H7 (cell line): ENCODE results near the gene CRYBA4. TPM values are rescaled to one million over a fixed set of nuclear protein-coding genes. Genes with fewer than 3 reads are reported as not detected.

Source experiments
- DNase-seq: peaks from one replicate; pipeline ENCODE4 v3.0.0; 2012
- H3K27me3 ChIP-seq: 2 replicates; pipeline ENCODE4 v1.6.0; 2011; ENCODE audit warnings: mild to moderate bottlenecking, low read length; ENCODE audit not compliant: control insufficient read depth, insufficient read depth
- H3K36me3 ChIP-seq: replicated peaks from 2 replicates; pipeline ENCODE4 v1.5.1; 2011; ENCODE audit warnings: low read length; ENCODE audit not compliant: control insufficient read depth, insufficient read depth
- H3K4me3 ChIP-seq: 2 replicates; pipeline ENCODE4 v1.5.1; 2011; ENCODE audit warnings: low read depth, mild to moderate bottlenecking, control low read depth, low read length, moderate library complexity; ENCODE audit not compliant: insufficient read depth
- total RNA-seq: library from RNA; depleted of rRNA; stranded (reverse); fragments of >200 nt; shearing (Covaris generic); gene quantifications from 2 replicates; pipeline ENCODE4 v1.2.3, GENCODE V29; 2014; rRNA removed

Gene CRYBA4
- total RNA-seq = 0.22 TPM in 1 of 2 replicates, not detected in the other

GRCh38 chr22:26621663-26622062, at the start of gene CRYBA4:
Gene CRYBA4, plus strand, starts transcription at chr22:26621963. Its CDS starts 634 bp downstream, at chr22:26622597.
- Histone ChIP-seq H3K4me3 (no peak within 1 kb of the TSS), H3K27me3 (no peaks in the 10 kb centered on the region; the same call in 1 of the 2 replicates), H3K36me3 (no peaks in the 10 kb centered on the region)
- peak; percentile 53 for DNase-seq

DNA sequence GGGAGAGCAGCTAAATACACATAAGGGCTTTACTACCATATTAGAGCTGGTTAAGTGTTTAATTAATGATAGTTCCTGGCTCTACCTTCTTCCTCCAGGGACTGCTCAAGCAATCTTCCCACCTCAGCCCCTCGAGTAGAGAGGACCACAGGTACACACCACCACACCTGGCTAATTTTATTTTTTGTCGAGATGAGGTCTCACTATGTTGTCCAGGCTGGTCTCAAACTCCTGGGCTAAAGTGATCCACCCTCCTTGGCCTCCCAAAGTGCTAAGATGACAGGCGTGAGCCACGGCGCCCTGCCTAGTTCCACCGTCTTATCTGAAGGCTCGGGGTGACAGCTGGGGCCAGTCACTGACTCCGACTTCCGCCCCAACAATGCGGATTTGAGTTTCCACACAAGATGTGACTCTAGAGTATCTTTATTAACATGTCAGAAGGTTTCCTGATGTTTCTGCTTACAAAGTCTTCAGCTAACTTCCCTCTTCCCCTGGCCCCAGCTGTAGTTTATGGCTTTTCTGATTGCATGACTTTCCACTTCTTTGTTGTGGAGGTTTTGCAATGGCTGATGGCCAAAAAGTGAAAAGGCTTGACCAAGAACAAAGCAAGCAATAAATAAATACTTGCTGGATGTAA, 48.6 kb upstream of the CRYBA4 start:
- Histone ChIP-seq H3K4me3 (no peak overlapping the region), H3K36me3 (no peaks in the 10 kb centered on the region), H3K27me3 (no peaks in the 10 kb centered on the region)
- DNase-seq = no peak

DNA sequence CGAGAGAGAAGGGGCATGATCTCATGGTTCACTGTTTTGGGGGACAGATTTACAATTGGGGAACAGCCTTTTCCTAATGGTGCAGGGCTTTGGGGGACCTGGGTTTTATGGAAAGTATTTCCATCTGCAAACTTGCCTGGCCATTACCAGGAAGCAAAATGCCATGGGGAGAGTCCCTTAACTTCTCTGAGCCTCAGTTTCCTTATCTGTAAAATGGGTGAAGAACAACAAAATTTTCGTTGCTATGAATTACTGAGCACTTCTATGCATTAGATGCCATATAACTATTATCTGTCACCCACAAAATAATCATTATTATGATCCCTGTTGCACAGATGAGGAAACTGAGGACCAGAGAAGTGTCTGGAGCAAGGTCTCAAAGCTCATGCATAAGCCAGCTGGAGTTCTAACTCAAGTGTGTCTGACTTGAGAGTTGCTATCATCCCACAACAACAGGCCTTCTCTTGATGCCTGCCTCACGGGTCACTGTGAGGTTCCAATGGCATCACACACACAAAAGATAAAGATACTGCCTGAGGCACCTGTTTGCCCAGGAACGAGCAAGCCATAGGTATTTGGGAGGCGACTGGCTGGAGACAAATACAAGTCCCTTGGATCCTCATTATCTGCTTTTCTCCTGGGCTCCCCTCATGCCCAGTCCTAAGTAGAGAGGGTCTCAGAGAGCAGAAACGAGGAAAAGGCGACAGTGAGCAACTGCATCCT, 47.6 kb upstream of the CRYBA4 start:
- H3K4me3 ChIP-seq = no peak overlapping the region
- no peaks in the 10 kb centered on the region for H3K27me3 ChIP-seq
- no peaks in the 10 kb centered on the region; the same call in 1 of the 2 replicates for H3K36me3 ChIP-seq
- no peak for DNase-seq

DNA sequence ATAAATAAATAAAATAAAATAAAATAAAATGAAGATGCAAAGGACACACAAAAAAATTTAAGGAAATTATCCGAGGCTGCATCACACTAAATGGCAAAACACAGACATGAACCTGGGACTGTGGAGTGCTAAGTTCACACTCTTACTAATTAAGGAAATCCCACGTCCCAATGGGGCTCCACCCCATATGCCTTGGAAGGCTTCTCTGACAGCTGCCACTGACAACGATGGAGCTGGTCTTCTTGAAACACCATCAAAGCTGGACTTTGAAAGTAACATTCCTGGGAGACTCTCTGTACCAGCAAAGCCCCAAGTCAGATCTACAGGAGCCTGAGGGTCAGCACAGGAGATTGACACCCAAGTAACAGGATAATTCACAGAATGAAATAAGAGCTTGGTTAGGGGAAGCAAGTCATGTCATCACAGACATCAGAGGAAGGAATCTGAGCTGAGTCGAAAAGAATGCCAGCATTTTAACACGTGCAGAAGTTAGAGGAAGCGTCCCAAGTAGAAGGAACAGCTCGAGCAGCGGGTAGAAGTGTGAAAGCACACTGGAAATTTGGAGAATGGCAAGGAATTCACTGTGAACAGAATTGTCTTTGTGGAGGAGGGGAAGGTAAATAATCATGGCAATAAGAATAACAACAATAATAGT, 45.6 kb upstream of the CRYBA4 start:
- DNase-seq = no peak
- H3K36me3 ChIP-seq = no peaks in the 10 kb centered on the region; the same call in 1 of the 2 replicates
- H3K4me3 ChIP-seq = no peak overlapping the region
- H3K27me3 ChIP-seq = no peaks in the 10 kb centered on the region

DNA sequence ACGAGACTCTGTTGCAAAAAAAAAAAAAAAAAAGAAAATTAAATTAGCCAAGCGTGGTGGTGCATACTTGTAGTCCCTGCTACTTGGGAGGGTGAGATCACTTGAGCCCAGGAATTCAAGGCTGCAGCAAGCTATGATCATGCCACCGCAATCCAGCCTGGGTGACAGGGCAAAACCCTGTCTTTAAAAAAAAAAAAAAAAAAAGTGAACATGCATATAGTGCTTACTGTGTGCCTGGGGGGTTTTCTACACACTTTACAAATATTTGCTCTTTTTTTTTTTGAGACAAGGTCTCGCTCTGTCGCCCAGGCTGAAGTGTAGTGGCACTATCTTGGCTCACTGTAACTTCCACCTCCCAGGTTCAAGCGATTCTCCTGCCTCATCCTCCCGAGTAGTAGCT, 44.7 kb upstream of the CRYBA4 start:
- no peaks in the 10 kb centered on the region for H3K27me3 ChIP-seq

DNA sequence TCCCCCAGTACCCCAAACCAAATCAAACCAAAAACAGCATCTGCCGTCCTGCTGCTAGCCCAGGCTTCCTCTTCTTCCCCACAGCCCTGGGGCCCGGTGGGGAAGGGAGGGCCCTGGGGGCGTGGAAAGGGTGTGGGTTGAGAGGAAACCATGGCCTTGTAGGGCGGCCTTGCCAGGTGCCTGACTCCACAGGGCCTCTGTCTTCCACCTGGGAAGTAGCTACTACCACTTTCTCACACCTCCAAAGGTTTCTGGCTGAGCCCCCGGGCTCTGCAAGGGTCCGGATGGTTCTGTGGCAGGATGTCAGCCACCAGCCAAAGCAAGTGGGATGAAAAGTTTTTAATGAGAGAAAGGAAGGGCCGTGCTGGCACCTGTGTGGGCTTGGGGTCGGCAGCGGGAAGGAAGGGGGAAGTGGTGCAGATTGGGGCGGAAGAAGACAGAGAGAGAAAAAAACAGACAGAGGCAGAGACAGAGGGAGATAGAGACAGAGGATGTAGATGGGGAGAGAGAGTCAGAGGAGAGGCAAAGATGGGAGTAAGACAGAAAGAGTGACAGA, 42.4 kb upstream of the CRYBA4 start:
- DNase-seq = no peak
- no peak overlapping the region for H3K4me3 ChIP-seq
- H3K36me3 ChIP-seq = peaks cover 9% of the 10 kb centered on the region
- H3K27me3 ChIP-seq = no peaks in the 10 kb centered on the region

More for the DNA sequence above, 44.7 kb upstream of the CRYBA4 start:
- H3K36me3 ChIP-seq = peaks cover 3% of the 10 kb centered on the region; the same call in 1 of the 2 replicates
- DNase-seq = no peak
- no peak overlapping the region for H3K4me3 ChIP-seq

DNA sequence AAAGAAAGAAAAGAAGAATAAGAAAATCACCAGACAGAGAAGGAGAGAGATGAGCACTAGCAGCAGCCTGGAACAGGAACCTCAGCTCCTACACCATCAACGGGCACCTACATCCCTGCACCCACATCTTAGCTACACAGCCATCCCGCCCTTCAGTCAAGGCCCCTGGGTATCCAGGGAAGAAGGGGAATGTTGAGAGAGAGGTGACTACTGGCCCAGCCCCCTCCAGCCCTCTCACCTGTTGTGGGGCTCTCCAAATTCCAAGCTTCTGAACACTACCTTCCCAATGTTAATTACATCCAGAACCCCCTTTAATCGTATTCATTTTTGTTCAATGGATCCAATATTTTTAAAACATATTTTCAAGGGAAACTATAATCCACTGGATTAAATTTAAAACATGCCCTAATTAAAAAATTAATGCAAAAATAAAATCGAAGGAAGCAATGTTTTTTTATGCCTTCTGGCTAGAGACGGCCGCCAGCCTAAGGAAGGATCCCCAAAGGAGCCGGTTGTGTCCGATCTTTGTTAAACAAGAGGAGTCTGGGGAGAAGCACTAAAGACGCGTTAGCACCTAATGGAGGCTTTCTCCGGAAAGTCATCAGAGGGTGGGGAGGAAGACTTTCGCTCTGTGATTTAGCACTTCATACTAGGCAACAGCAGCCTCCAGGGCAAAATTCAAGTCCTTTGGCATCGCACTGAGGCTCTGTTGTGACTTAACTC, 41.4 kb upstream of the CRYBA4 start:
- H3K4me3 ChIP-seq = no peak overlapping the region
- no peaks in the 10 kb centered on the region for H3K27me3 ChIP-seq
- peaks cover 9% of the 10 kb centered on the region for H3K36me3 ChIP-seq
- peak; percentile 60 for DNase-seq

DNA sequence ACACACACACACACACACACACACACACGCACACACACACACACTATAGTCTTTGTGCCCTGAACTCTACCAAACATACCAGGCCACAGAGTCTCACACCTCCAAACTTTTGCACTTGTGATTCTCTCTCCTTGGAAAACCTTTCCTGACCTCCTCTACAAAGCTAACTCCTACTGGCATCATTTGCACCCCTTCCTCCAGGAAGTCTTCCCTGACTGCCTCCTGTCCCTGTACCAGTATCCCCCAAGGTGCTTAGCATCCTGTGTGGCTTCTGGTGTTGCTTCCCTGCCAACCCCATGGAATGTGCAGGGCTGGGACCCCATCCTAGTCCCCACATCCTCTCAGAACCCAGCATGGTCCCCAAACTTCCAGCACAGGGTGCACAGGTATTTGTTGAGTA, 40.7 kb upstream of the CRYBA4 start:
- no peak for DNase-seq
- Histone ChIP-seq H3K36me3 (peaks cover 9% of the 10 kb centered on the region), H3K27me3 (no peaks in the 10 kb centered on the region), H3K4me3 (no peak overlapping the region)

DNA sequence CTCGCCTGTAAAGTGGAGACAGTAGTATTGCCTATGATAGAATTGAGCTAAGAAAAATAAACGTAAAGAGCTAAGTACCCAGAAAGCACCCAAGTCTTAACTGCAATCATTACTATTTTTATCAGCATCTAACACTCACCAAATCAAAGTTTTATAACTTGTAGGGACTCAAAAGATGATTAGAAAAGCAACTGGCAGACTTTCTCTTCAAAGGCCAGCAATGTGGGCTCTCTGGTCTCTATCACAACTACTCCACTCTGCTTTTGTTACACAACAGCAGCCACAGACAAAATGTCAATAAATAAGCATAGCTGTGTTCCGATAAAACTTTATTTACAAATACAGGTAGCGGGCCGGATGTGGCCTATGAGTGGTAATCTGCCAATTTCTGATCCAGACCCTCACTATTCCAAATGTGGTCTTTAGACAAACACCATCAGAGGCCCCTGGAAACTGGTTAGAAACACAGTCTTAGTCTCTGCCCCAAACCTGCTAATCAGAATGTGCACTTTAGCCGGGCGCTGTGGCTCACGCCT, 40.1 kb upstream of the CRYBA4 start:
- Histone ChIP-seq H3K27me3 (no peaks in the 10 kb centered on the region), H3K4me3 (no peak overlapping the region), H3K36me3 (peaks cover 11% of the 10 kb centered on the region)
- no peak for DNase-seq

- no peak for DNase-seq
- no peaks in the 10 kb centered on the region for H3K27me3 ChIP-seq
- H3K36me3 ChIP-seq = peaks cover 13% of the 10 kb centered on the region
- no peak overlapping the region for H3K4me3 ChIP-seq
Measured at GRCh38 chr22:26584010-26584409, 37.8 kb upstream of the CRYBA4 start.

DNA sequence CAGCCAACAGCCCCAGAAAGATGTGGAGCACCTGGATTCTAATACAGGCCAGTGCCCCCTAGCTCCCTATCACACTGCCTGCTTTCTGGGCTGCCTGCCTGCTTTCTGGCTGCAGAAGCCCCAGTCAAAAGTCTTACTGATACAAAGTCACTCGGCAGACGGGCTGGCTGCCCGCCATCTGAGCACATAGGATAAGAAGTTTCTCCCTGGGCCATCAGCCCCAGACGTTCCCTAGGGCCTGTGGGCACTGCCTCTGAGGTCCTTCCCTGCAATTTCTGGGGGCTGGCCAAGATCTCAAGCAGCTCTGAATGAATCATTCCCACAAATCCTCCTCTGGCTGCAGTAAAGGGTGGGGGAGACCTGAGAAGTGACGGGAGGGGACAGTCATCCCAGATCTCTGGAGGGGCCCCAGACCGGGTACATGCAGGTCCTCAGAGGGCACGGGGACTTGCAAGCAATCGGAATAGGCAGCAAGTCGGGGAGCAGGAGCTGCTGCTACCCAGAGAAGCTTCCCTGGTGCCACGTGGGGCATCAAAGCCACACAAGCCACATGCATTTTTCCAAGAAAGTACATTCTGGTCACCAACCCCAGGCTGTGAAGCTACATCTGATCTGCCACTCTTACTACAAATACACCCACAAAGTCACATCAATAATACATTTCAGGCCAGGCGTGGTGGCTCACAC, 36.5 kb upstream of the CRYBA4 start:
- DNase-seq = no peak
- Histone ChIP-seq H3K36me3 (peaks cover 13% of the 10 kb centered on the region), H3K4me3 (no peak overlapping the region), H3K27me3 (no peaks in the 10 kb centered on the region)

- peaks cover 12% of the 10 kb centered on the region for H3K36me3 ChIP-seq
- no peak for DNase-seq
- H3K27me3 ChIP-seq = no peaks in the 10 kb centered on the region
- no peak overlapping the region for H3K4me3 ChIP-seq
Measured at GRCh38 chr22:26586556-26587325, 35.0 kb upstream of the CRYBA4 start.

GRCh38 chr22:26587991-26588613, 33.7 kb upstream of the CRYBA4 start:
- peaks cover 6% of the 10 kb centered on the region for H3K36me3 ChIP-seq
- no peak overlapping the region for H3K4me3 ChIP-seq
- no peaks in the 10 kb centered on the region for H3K27me3 ChIP-seq
- no peak for DNase-seq
